ENCODE measurements around the gene PRRC2B. TPM values are rescaled to one million over a fixed set of nuclear protein-coding genes. Genes with fewer than 3 reads are reported as not detected.

PRRC2B gene
- 46.3 to 71.0 TPM (median 62.1 TPM) in 5 replicates for total RNA-seq (2022; extraction: Qiagen RNA extraction; ENCODE audit: low read depth)

GRCh38 chr9:131393622-131394463 is at the start of gene PRRC2B:
Gene PRRC2B (plus strand): TSS chr9:131394086. CDS start chr9:131430145, 36,059 bp downstream.

GRCh38 chr9:131502781-131503625 is 109.1 kb downstream of the PRRC2B start, which contains the start of gene POMT1:
Gene POMT1 (plus strand): TSS chr9:131502918. CDS start chr9:131504219, 1,301 bp downstream.

DNA sequence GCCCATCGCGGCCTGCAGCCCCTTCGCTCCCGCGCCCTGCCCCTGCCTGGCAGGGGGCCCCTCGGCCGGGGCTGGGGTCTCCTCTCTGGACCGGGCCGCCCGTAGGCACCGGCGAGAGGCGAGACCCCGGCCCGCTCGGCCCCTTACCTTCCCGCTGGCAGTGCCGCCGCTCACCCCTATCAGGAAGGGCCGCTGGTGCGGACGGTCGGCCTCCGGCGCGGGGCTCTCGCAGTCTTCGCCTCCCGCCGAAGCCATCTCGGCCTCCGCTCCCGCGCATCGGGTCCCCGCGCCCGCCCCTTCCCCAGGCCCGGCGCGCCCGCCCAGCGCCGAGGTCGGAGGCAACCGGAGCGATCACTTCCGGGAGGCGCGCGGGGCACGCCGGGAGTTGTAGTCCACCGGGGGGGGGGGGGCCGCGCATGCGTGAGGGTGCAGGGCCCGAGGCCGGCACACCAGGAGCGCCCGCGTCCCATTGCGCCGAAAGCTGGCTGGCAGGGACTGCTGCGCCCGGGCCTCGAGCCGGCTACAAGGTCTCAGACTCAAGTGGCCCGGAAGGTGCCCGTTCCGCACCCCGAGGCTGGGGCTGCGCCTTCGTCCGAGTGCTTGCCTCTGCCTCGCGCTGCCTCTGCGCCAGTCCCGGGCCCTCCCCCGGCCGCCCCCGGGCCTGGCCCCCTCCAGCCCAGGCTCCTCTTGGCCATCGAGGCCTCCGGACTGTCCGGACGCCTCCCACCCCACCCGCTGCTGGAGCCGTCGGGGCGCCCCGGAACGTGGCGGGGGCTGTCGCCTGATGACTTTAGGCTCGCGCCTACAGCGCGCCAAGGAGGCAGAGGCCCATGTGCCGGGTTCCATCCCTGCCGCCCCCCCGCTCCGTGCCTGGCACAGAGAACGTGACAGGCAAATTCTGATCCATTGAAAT is 137.3 kb downstream of the PRRC2B start, which contains the start of gene UCK1:
TSS of gene UCK1 (minus strand) at position 344 of the 913 bp plus-strand sequence. CDS start at position 255, 89 bp downstream.

DNA sequence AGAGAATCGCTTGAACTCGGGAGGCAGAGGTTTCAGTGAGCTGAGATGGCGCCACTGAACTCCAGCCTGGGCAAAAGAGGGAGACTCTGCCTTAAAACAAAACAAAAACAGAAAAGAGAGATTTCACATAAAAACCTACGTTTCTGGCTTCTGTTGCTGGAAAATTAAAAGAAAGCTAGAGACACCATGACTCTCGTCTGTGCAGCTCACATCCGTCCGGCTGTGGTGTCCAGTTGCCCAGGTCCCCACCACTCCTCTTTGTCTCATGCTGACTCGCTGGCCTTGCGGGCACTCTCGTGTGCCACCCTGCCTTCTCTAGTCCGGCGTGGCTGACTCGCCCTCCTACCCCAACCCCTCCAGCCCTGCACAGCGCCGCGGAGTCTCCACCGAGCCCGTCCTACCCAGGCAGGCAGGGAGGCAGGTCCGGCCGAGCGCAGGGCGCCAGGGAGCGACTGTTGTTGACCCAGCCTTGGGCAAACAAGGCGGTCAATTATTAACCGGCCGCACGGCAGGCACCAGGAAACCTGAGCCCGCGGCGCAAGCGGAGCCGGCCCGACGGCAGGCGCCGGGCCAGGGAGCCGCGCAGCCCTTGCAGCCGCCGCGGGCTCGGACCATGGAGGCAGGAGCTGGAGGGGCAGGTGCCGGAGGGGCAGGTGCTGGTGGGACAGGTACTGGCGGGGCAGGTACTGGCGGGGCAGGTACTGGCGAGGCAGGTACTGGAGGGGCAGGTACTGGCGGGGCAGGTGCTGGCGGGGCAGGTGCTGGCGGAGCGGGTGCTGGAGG is 151.3 kb downstream of the PRRC2B start, which contains the start of gene PRRT1B:
TSS of gene PRRT1B (plus strand) at position 521 of the 783 bp plus-strand sequence. CDS start at position 614, 93 bp downstream.

Other genes starting within 250 kb of the PRRC2B start
- 0.22 to 0.44 TPM (median 0.35 TPM) in 5 replicates for gene FAM78A, start 117.6 kb upstream of the PRRC2B start, total RNA-seq (2022; extraction: Qiagen RNA extraction; ENCODE audit: low read depth)
- gene PLPP7, start 104.4 kb upstream of the PRRC2B start, total RNA-seq (2022; extraction: Qiagen RNA extraction; ENCODE audit: low read depth) = not detected in 5 replicates
- gene POMT1, start 108.8 kb downstream of the PRRC2B start, total RNA-seq (2022; extraction: Qiagen RNA extraction; ENCODE audit: low read depth) = 12.7 to 17.8 TPM (median 16.6 TPM) in 5 replicates
- gene UCK1, start 137.2 kb downstream of the PRRC2B start, total RNA-seq (2022; extraction: Qiagen RNA extraction; ENCODE audit: low read depth) = 18.9 to 23.9 TPM (median 21.4 TPM) in 5 replicates
- gene PRRT1B, start 151.4 kb downstream of the PRRC2B start, total RNA-seq (2022; extraction: Qiagen RNA extraction; ENCODE audit: low read depth) = 0.45 to 0.97 TPM (median 0.79 TPM) in 5 replicates

Data from A549 treated with RU486 at 1 μM for 4 hours (cell line).